Activated gamma-delta T cell (primary cell): ENCODE results near the gene CUX1.

Experiments used
- DNase-seq: peaks from one replicate; lab custom pipeline; 2025; lab: John Stamatoyannopoulos, UW

The CUX1 gene

GRCh38 chr7:102098986-102099385, 281.6 kb downstream of the CUX1 start:
- DNase-seq, result no peak

- no peak for DNase-seq
Observed at GRCh38 chr7:102099474-102099873, 282.0 kb downstream of the CUX1 start.

- DNase-seq, result no peak
Observed at GRCh38 chr7:102101111-102101551, 283.7 kb downstream of the CUX1 start.

- DNase-seq, result no peak
Observed at GRCh38 chr7:102101926-102102325, 284.5 kb downstream of the CUX1 start.

GRCh38 chr7:102103027-102103372, 285.6 kb downstream of the CUX1 start:
- no peak for DNase-seq

GRCh38 chr7:102104245-102104644, 286.8 kb downstream of the CUX1 start:
- DNase-seq, result no peak

GRCh38 chr7:102106625-102107024, 289.2 kb downstream of the CUX1 start:
- DNase-seq, result no peak

- no peak for DNase-seq
Observed at GRCh38 chr7:102107474-102108104, 290.2 kb downstream of the CUX1 start.

- DNase-seq, result no peak
Observed at GRCh38 chr7:102111061-102112041, 293.9 kb downstream of the CUX1 start.

- DNase-seq, result no peak
Observed at GRCh38 chr7:102115181-102115580, 297.8 kb downstream of the CUX1 start.

GRCh38 chr7:102115931-102116330, 298.5 kb downstream of the CUX1 start:
- no peak for DNase-seq

GRCh38 chr7:102117743-102118142, 300.3 kb downstream of the CUX1 start:
- no peak for DNase-seq

GRCh38 chr7:102119213-102119651, 301.8 kb downstream of the CUX1 start:
- DNase-seq, result no peak

- no peak for DNase-seq
Observed at GRCh38 chr7:102119925-102120324, 302.5 kb downstream of the CUX1 start.

- no peak for DNase-seq
Observed at GRCh38 chr7:102120666-102121195, 303.3 kb downstream of the CUX1 start.

GRCh38 chr7:102122026-102122425, 304.6 kb downstream of the CUX1 start:
- no peak for DNase-seq

GRCh38 chr7:102125127-102125596, 307.7 kb downstream of the CUX1 start:
- no peak for DNase-seq

GRCh38 chr7:102128303-102128702, 310.9 kb downstream of the CUX1 start:
- DNase-seq, result no peak

GRCh38 chr7:102129636-102130370, 312.4 kb downstream of the CUX1 start:
- DNase-seq, result no peak

GRCh38 chr7:102132209-102132752, 314.9 kb downstream of the CUX1 start:
- DNase-seq, result no peak

- DNase-seq, result no peak
Observed at GRCh38 chr7:102138676-102139075, 321.2 kb downstream of the CUX1 start.

- DNase-seq, result no peak
Observed at GRCh38 chr7:102140952-102141370, 323.5 kb downstream of the CUX1 start.
